ENCODE data around the gene MLH3. TPM values are rescaled to one million over a fixed set of nuclear protein-coding genes. Genes with fewer than 3 reads are reported as not detected.
A peak's percentile ranks its signal among the peaks of the same experiment; 100 is the strongest.

Gene MLH3
- polyA plus RNA-seq, 1 of the 3 experiments (the other 2 are of a cell fraction): 3.8 TPM

- no peaks in the 10 kb centered on the region for H3K9me2 ChIP-seq
- no peak overlapping the region; the same call in 1 of the 2 replicates for H3K9ac ChIP-seq
- H3K36me3 ChIP-seq (replicated peaks in 1 of 2; ENCODE audit: control insufficient read depth in 1 of 2, insufficient read depth in 2 of 2, low read length in 1 of 2): no peaks in the 10 kb centered on the region
- peak overlapping the region; percentile 7 to 58; a peak in 3 of 4 replicates for H3K27ac ChIP-seq (ENCODE audit: low read depth in 2 of 2, low read length in 1 of 2)
- peak; percentile 28 for DNase-seq
- H3K79me2 ChIP-seq (ENCODE audit: insufficient read depth): peaks cover 6% of the 10 kb centered on the region; the same call in 1 of the 2 replicates
- POLR2A ChIA-PET: no interaction called here
- H3K27me3 ChIP-seq (ENCODE audit: insufficient read depth): no peaks in the 10 kb centered on the region
- peak overlapping the region; percentile 8; the same call in 1 of the 2 replicates for H3K4me2 ChIP-seq
- H4K20me1 ChIP-seq (ENCODE audit: insufficient read depth): no peaks in the 10 kb centered on the region
- H3K4me3 ChIP-seq (ENCODE audit: low read depth in 2 of 2, low read length in 1 of 2): peak overlapping the region in 1 of 2 experiments; percentile 20; a peak in 1 of 4 replicates
- peaks cover 24 to 27% of the 10 kb centered on the region in 2 experiments; a peak in 3 of 4 replicates for H3K4me1 ChIP-seq (ENCODE audit: control insufficient read depth in 1 of 2, insufficient read depth in 2 of 2, low read depth in 1 of 2, low read length in 1 of 2)
- WGBS (ENCODE audit: low lambda C conversion rate): 65% methylated on average over 8 of the region's 8 CpGs
- TF ChIP-seq YY1 (IDR thresholded peaks at IDR 0.05; ENCODE audit: low read depth) (no peak), TCF12 (IDR thresholded peaks at IDR 0.05) (no peak), GATA2 (CRISPR knock-in tag; IDR thresholded peaks at IDR 0.05) (peak; percentile 60)
- H3F3A ChIP-seq (replicated peaks; ENCODE audit: insufficient read depth): peaks cover 21% of the 10 kb centered on the region
- no peaks in the 10 kb centered on the region for H3K9me3 ChIP-seq
- CTCF ChIA-PET: interaction anchor here (0.6 to 3.4 kb wide), 8 partner anchors 10 to 99 kb away, joined by 3 to 12 read pairs (median 4); no protein-coding TSS in a partner anchor
- no peak overlapping the region for H2AFZ ChIP-seq (ENCODE audit: low read depth)
These were observed 6.5 kb downstream of the MLH3 start for GRCh38 chr14:75044752-75045151.

GRCh38 chr14:75044322-75044721 is 6.9 kb downstream of the MLH3 start:
- Histone ChIP-seq H2AFZ (ENCODE audit: low read depth) (no peak overlapping the region), H3K4me3 (ENCODE audit: low read depth in 2 of 2, low read length in 1 of 2) (peak overlapping the region in 1 of 2 experiments; percentile 20; a peak in 1 of 4 replicates), H3K27ac (ENCODE audit: low read depth in 2 of 2, low read length in 1 of 2) (peak overlapping the region; percentile 7 to 58; a peak in 3 of 4 replicates), H4K20me1 (ENCODE audit: insufficient read depth) (no peaks in the 10 kb centered on the region), H3K4me2 (peak overlapping the region; percentile 8; the same call in 1 of the 2 replicates), H3K9me3 (no peaks in the 10 kb centered on the region), H3K27me3 (ENCODE audit: insufficient read depth) (no peaks in the 10 kb centered on the region), H3K9ac (no peak overlapping the region; the same call in 1 of the 2 replicates), H3F3A (replicated peaks; ENCODE audit: insufficient read depth) (peaks cover 21% of the 10 kb centered on the region), H3K9me2 (no peaks in the 10 kb centered on the region), H3K36me3 (replicated peaks in 1 of 2; ENCODE audit: control insufficient read depth in 1 of 2, insufficient read depth in 2 of 2, low read length in 1 of 2) (no peaks in the 10 kb centered on the region), H3K79me2 (ENCODE audit: insufficient read depth) (peaks cover 6% of the 10 kb centered on the region; the same call in 1 of the 2 replicates), H3K4me1 (ENCODE audit: control insufficient read depth in 1 of 2, insufficient read depth in 2 of 2, low read depth in 1 of 2, low read length in 1 of 2) (peaks cover 24 to 25% of the 10 kb centered on the region in 2 experiments; a peak in 3 of 4 replicates)
- DNase-seq: no peak
- 32% methylated on average over 2 of the region's 2 CpGs for WGBS (ENCODE audit: low lambda C conversion rate)
- ChIA-PET POLR2A (no interaction called here), CTCF (interaction anchor here (0.7 to 3.4 kb wide), 4 partner anchors 22 to 99 kb away, joined by 3 to 12 read pairs (median 4); no protein-coding TSS in a partner anchor)
- TF ChIP-seq NFIC (IDR thresholded peaks at IDR 0.05; ENCODE audit: borderline replicate concordance): peak; percentile 66
- TF ChIP-seq ZBTB33 (IDR thresholded peaks at IDR 0.05; ENCODE audit: borderline replicate concordance, low read depth): no peak
- no peak for TF ChIP-seq CTCF (IDR thresholded peaks at IDR 0.05)
- TF ChIP-seq EZH2phosphoT487 (IDR thresholded peaks at IDR 0.05; ENCODE audit: borderline replicate concordance, low read depth): no peak
- TF ChIP-seq TAF1 (IDR thresholded peaks at IDR 0.05; ENCODE audit: borderline replicate concordance, low read depth, low read length): no peak
- no peak for TF ChIP-seq POLR2AphosphoS5 (IDR thresholded peaks at IDR 0.05; ENCODE audit: low read depth, low read length)
- TF ChIP-seq FOXM1 (IDR thresholded peaks at IDR 0.05; ENCODE audit: low read depth): no peak
- no peak for TF ChIP-seq RAD21 (IDR thresholded peaks at IDR 0.05; ENCODE audit: low read length)
- no peak for TF ChIP-seq IRF3 (IDR thresholded peaks at IDR 0.05; ENCODE audit: low read depth, low read length)
- TF ChIP-seq RCOR1 (IDR thresholded peaks at IDR 0.05; ENCODE audit: low read length): no peak
- peak; percentile 30; the same call in 1 of the 2 replicates for TF ChIP-seq TCF12 (IDR thresholded peaks at IDR 0.05)
- TF ChIP-seq RXRA (IDR thresholded peaks at IDR 0.05; ENCODE audit: borderline replicate concordance, low read depth): no peak
- TF ChIP-seq GABPA (IDR thresholded peaks at IDR 0.05; ENCODE audit: low read depth): no peak
- TF ChIP-seq FOXJ3 (CRISPR knock-in tag; IDR thresholded peaks at IDR 0.05): no peak
- TF ChIP-seq ELF1 (IDR thresholded peaks at IDR 0.05): no peak
- no peak for TF ChIP-seq SMC3 (IDR thresholded peaks at IDR 0.05; ENCODE audit: low read depth, low read length)
- no peak for TF ChIP-seq GATA2 (CRISPR knock-in tag; IDR thresholded peaks at IDR 0.05)
- TF ChIP-seq YY1 (IDR thresholded peaks at IDR 0.05; ENCODE audit: low read depth): no peak
- no peak for TF ChIP-seq EP300 (IDR thresholded peaks at IDR 0.05; ENCODE audit: borderline replicate concordance in 1 of 2, low read depth in 1 of 2, low read length in 1 of 2)
- TF ChIP-seq USF2 (IDR thresholded peaks at IDR 0.05; ENCODE audit: borderline replicate concordance, low read depth, low read length): no peak
- no peak for TF ChIP-seq MEF2A (IDR thresholded peaks at IDR 0.05; ENCODE audit: borderline replicate concordance, low read depth)

Measured in SK-N-SH (cell line).